ENCODE results near the gene FBXO17. TPM values are rescaled to one million over a fixed set of nuclear protein-coding genes. Genes with fewer than 3 reads are reported as not detected.

The FBXO17 gene, protein sequence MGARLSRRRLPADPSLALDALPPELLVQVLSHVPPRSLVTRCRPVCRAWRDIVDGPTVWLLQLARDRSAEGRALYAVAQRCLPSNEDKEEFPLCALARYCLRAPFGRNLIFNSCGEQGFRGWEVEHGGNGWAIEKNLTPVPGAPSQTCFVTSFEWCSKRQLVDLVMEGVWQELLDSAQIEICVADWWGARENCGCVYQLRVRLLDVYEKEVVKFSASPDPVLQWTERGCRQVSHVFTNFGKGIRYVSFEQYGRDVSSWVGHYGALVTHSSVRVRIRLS
- 23.2 and 30.7 TPM in 2 replicates for total RNA-seq (2012; rRNA removed)

DNA sequence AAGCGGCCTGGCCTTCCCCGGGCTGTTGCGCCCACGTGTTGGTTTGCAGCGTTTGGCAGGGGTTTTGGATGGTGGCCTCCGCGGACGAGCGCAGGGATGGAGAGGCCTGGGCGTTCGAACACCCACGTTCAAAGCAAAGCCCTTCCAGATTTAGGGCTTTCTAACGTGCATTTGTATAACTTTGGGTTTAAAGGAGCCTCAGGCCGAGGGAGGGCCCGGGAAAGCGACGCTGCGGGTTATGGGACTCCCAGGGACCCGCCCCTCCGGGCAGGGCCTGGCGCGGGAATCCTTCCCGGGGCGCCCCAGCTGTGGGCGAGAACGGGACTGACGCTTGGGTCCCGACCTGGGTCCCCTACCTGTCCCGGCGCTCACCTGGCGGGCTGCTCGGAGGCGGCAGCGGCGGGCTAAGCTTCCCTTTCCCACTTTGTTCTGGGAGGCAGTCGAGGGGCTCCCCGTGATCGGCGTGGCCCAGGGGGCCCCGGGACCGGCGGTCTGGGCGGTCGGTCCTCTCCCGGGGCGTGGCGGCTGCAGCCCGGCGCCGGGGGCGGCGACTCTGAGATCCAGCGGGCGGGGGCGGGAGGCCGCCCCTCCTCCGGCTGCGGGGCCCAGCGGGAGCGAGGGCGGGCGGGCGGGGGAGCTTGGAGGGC lies at the start of gene FBXO17:
Gene FBXO17, minus strand, starts transcription at position 529 of the 647 bp plus-strand sequence. CDS start 25,423 bp downstream, outside the sequence.
- Histone ChIP-seq H3K4me3 (ENCODE audit: low read length) (peak within 1 kb of the TSS; percentile 80), H3K9ac (ENCODE audit: low read depth, low read length) (peak within 1 kb of the TSS; percentile 88), H3K27me3 (ENCODE audit: control insufficient read depth, insufficient read depth, low read length) (no peaks in the 10 kb centered on the region), H3K4me2 (ENCODE audit: low read length) (peak within 1 kb of the TSS; percentile 91), H3K36me3 (ENCODE audit: insufficient read depth, low read length) (no peaks in the 10 kb centered on the region), H3K9me3 (replicated peaks; ENCODE audit: low read length) (no peaks in the 10 kb centered on the region), H3K4me1 (ENCODE audit: control insufficient read depth, insufficient read depth, low read length) (peaks cover 14% of the 10 kb centered on the region)

DNA sequence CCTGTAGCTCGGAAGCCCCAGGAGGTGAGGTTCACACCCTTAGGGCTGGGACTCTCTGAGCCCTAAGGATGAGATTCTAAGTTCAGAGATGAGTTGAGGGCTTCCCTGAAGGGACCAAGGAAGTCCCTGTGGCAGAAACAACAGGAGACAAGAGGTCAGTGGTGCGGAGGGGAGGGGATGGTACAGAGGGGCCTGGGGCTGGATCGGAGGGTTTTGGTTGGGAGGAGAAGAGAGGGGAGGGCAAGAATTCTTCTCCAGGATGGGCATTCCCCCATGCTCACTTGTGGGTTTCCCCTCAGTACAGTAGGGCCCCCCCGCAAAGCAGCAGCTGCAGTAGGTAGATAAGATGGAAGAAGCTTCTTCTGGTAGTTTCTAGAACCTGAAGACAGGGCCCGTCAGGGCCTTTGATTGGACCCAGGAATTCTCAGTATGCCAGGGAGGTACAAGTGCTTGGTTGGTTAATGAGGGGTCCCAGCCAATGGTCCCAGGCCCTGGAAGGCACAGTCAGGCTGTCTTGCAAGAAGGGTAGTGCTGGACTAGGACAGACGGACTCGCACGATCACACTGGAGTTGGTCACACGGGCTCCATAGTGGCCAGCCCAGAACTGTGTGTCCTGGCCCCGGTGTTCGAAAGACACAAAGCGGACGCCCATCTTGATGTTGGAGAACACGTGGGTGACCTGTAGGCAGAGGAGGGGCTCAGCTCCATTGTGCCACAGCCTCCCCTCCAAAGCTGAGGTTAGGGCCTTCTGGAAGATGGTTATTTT lies 49.5 kb upstream of the FBXO17 start:
- no peak overlapping the region for H3K9ac ChIP-seq (ENCODE audit: low read depth, low read length)
- no peak overlapping the region for H3K4me3 ChIP-seq (ENCODE audit: low read length)
- H3K4me2 ChIP-seq (ENCODE audit: low read length): no peak overlapping the region
- no peaks in the 10 kb centered on the region for H3K4me1 ChIP-seq (ENCODE audit: control insufficient read depth, insufficient read depth, low read length)
- no peaks in the 10 kb centered on the region for H3K9me3 ChIP-seq (replicated peaks; ENCODE audit: low read length)
- H3K27me3 ChIP-seq (ENCODE audit: control insufficient read depth, insufficient read depth, low read length): no peaks in the 10 kb centered on the region
- no peaks in the 10 kb centered on the region for H3K36me3 ChIP-seq (ENCODE audit: insufficient read depth, low read length)

DNA sequence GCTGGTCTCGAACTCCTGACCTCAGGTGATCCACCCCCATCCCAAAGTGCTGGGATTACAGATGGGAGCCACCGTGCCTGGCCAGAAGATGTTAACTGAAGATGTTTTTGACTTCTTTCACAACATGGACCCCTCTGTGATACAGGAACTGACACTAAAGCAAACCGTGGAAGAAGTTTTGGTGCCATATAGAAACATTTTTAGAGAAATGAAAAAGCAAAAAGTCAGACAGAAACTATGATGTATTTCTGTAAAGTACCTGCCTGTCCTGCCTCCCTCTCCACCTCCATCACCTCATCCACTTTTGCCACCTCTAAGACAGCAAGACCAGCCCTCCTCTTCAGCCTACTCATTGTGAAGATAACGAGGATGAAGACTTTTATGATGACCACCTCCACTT lies 45.5 kb upstream of the FBXO17 start:
- H3K4me2 ChIP-seq (ENCODE audit: low read length): no peak overlapping the region
- H3K4me1 ChIP-seq (ENCODE audit: control insufficient read depth, insufficient read depth, low read length): no peaks in the 10 kb centered on the region
- no peaks in the 10 kb centered on the region for H3K27me3 ChIP-seq (ENCODE audit: control insufficient read depth, insufficient read depth, low read length)
- no peaks in the 10 kb centered on the region for H3K36me3 ChIP-seq (ENCODE audit: insufficient read depth, low read length)
- H3K4me3 ChIP-seq (ENCODE audit: low read length): no peak overlapping the region
- no peaks in the 10 kb centered on the region for H3K9me3 ChIP-seq (replicated peaks; ENCODE audit: low read length)
- H3K9ac ChIP-seq (ENCODE audit: low read depth, low read length): no peak overlapping the region

DNA sequence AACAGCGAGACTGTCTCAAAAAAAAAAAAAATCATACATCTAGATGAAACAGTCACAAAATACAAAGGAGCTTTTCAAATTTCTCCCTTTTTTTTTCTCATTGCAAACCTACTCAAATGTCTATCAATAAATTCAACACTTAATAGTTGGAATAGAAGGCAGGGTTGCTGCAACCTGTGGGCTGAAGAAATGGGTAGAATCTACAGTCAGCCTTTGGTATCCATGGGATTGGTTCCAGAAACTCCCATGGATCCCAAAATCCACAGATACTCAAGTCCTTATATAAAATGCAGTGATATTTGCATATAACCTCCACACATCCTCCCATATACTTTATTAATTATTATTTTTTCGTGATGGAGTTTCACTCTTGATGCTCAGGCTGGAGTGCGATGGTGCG lies 42.1 kb upstream of the FBXO17 start:
- Histone ChIP-seq H3K4me1 (ENCODE audit: control insufficient read depth, insufficient read depth, low read length) (no peaks in the 10 kb centered on the region), H3K4me3 (ENCODE audit: low read length) (no peak overlapping the region), H3K9ac (ENCODE audit: low read depth, low read length) (no peak overlapping the region), H3K4me2 (ENCODE audit: low read length) (no peak overlapping the region), H3K9me3 (replicated peaks; ENCODE audit: low read length) (no peaks in the 10 kb centered on the region), H3K36me3 (ENCODE audit: insufficient read depth, low read length) (no peaks in the 10 kb centered on the region), H3K27me3 (ENCODE audit: control insufficient read depth, insufficient read depth, low read length) (no peaks in the 10 kb centered on the region)

DNA sequence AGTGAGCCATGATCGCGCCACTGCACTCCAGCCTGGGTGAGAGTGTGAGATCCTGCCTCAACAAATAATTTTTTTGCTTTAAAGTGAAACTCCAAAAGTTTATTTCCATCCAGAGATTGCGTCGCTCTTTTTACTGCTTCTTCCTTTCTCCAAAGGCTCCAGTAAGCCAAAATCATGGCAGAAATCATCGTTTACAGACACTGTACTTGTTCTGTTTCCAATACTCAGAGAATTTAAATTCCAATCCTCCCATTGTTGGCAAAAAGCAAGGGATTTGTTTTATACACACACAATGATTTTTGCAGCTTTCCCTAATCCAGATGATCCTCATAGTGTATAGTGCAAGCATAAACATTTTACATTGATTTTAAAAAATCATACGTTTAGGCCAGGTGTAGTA lies 41.5 kb upstream of the FBXO17 start:
- no peak overlapping the region for H3K4me2 ChIP-seq (ENCODE audit: low read length)
- no peaks in the 10 kb centered on the region for H3K27me3 ChIP-seq (ENCODE audit: control insufficient read depth, insufficient read depth, low read length)
- H3K4me3 ChIP-seq (ENCODE audit: low read length): no peak overlapping the region
- no peaks in the 10 kb centered on the region for H3K4me1 ChIP-seq (ENCODE audit: control insufficient read depth, insufficient read depth, low read length)
- H3K9me3 ChIP-seq (replicated peaks; ENCODE audit: low read length): no peaks in the 10 kb centered on the region
- no peaks in the 10 kb centered on the region for H3K36me3 ChIP-seq (ENCODE audit: insufficient read depth, low read length)
- H3K9ac ChIP-seq (ENCODE audit: low read depth, low read length): no peak overlapping the region

DNA sequence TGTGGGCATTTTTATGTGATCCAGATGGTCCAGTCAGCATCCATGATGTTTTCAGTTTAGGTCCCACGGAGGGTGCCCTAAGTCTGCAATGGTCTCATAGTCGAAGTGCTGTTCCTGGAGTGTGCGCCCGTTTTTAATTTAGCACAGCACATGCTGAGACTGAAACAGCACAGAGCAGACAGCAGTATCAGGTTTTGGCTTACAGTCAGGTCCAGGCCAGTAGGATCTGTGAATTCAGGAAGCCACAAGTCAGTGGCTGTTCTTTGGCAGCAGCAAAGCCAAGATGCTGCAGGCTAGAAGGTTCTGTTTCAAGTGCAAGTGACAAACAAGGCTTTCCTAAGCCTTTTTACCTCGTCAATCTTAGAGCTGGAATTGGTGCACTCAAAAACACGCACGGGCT lies 38.5 kb upstream of the FBXO17 start:
- Histone ChIP-seq H3K4me2 (ENCODE audit: low read length) (no peak overlapping the region), H3K4me3 (ENCODE audit: low read length) (no peak overlapping the region), H3K4me1 (ENCODE audit: control insufficient read depth, insufficient read depth, low read length) (no peaks in the 10 kb centered on the region), H3K27me3 (ENCODE audit: control insufficient read depth, insufficient read depth, low read length) (no peaks in the 10 kb centered on the region), H3K36me3 (ENCODE audit: insufficient read depth, low read length) (no peaks in the 10 kb centered on the region), H3K9ac (ENCODE audit: low read depth, low read length) (no peak overlapping the region), H3K9me3 (replicated peaks; ENCODE audit: low read length) (no peaks in the 10 kb centered on the region)

DNA sequence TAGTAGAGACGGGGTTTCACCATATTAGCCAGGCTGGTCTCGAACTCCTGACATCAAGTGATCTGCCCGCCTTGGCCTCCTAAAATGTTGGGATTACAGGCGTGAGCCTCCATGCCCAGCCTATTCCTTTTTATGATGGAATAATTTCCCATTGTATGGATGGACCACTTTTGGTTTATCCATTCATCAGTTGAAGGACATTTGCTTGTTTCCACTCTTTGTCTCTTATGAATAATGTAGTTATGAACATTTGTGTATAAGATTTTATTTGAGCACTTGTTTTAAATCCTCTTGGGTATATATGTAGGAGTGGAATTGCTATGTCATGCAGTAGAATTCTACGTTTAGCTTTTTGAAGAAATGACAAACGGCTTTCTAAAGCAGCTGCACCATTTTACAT lies 33.5 kb upstream of the FBXO17 start:
- H3K9me3 ChIP-seq (replicated peaks; ENCODE audit: low read length): no peaks in the 10 kb centered on the region
- peaks cover 3% of the 10 kb centered on the region for H3K27me3 ChIP-seq (ENCODE audit: control insufficient read depth, insufficient read depth, low read length)
- H3K4me3 ChIP-seq (ENCODE audit: low read length): no peak overlapping the region
- H3K4me2 ChIP-seq (ENCODE audit: low read length): no peak overlapping the region
- no peak overlapping the region for H3K9ac ChIP-seq (ENCODE audit: low read depth, low read length)
- H3K4me1 ChIP-seq (ENCODE audit: control insufficient read depth, insufficient read depth, low read length): no peaks in the 10 kb centered on the region
- no peaks in the 10 kb centered on the region for H3K36me3 ChIP-seq (ENCODE audit: insufficient read depth, low read length)

DNA sequence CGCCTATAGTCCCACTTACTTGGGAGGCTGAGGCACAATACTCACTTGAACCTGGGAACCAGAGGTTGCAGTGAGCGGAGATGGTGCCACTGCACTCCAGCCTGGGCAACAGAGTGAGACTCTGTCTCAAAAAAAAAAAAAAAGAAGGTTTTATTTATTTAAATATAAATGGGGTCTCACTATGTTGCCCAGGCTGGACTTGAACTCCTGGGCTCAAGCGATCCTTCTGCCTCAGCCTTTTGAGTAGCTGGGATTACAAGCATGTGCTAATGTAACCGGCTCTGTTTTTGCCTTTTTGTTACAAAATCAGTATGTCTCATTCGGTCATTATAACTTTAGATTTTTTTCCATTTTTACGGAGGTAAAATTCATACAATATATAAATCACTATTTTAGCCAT lies 32.6 kb upstream of the FBXO17 start:
- Histone ChIP-seq H3K9me3 (replicated peaks; ENCODE audit: low read length) (no peaks in the 10 kb centered on the region), H3K4me3 (ENCODE audit: low read length) (no peak overlapping the region), H3K4me1 (ENCODE audit: control insufficient read depth, insufficient read depth, low read length) (no peaks in the 10 kb centered on the region), H3K27me3 (ENCODE audit: control insufficient read depth, insufficient read depth, low read length) (peaks cover 3% of the 10 kb centered on the region), H3K9ac (ENCODE audit: low read depth, low read length) (no peak overlapping the region), H3K36me3 (ENCODE audit: insufficient read depth, low read length) (no peaks in the 10 kb centered on the region), H3K4me2 (ENCODE audit: low read length) (no peak overlapping the region)

DNA sequence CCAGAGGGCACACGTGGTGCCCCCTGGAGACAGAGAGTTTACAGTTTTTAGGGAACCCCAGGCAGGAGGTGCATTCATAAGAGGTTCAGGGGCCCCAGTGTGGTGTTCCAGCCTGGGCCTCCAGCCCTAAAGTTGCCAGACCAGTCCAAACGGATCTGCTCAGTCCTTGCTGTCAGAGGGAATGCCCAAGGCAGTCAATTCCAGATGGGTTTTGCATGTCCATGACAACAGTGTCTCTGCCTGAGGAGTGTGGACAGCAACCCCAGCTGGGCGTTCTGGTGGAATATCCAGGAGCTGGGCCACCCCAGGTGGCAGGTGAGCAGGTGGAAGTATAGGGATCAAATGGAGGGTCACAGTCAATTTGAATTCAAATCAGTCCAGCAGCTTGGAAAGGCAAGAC lies 31.6 kb upstream of the FBXO17 start:
- Histone ChIP-seq H3K4me2 (ENCODE audit: low read length) (no peak overlapping the region), H3K9me3 (replicated peaks; ENCODE audit: low read length) (no peaks in the 10 kb centered on the region), H3K9ac (ENCODE audit: low read depth, low read length) (no peak overlapping the region), H3K27me3 (ENCODE audit: control insufficient read depth, insufficient read depth, low read length) (peaks cover 4% of the 10 kb centered on the region), H3K4me1 (ENCODE audit: control insufficient read depth, insufficient read depth, low read length) (no peaks in the 10 kb centered on the region), H3K36me3 (ENCODE audit: insufficient read depth, low read length) (no peaks in the 10 kb centered on the region), H3K4me3 (ENCODE audit: low read length) (no peak overlapping the region)

DNA sequence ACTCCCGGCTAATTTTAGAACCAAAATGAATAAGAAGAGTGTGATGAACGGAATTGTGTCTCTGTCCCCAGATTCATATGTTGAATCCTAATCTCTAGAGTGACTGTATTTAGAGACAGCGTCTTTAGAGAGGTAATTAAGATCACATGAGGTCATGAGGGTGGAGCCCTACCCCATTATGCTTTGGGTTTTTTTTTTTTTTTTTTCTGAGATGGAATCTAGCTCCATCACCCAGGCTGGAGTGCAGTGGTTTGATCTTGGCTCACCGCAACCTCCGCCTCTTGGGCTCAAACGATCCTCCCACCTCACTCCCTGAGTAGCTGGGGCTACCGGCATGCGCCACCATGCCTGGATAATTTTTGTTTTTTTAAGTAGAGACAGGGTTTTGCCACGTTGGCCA lies 28.9 kb upstream of the FBXO17 start:
- Histone ChIP-seq H3K27me3 (ENCODE audit: control insufficient read depth, insufficient read depth, low read length) (peaks cover 11% of the 10 kb centered on the region), H3K4me3 (ENCODE audit: low read length) (no peak overlapping the region), H3K4me1 (ENCODE audit: control insufficient read depth, insufficient read depth, low read length) (no peaks in the 10 kb centered on the region)

DNA sequence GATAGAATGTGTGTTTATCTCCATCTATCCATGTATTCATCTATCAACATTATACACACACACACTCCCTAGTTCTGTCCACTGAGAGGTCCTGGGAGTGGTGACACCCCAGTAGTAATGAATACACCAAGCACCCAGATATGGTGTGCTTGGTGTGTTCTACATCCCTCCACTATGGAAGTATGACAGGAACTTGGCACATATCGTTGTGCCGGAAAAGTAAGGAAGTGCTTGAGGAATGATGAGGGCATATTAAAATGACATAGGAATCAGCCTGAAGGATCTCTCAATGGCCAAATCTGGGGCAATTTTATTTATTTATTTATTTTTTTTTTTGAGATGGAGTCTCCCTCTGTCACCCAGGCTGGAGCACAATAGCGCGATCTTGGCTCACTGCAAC lies 28.3 kb upstream of the FBXO17 start:
- Histone ChIP-seq H3K27me3 (ENCODE audit: control insufficient read depth, insufficient read depth, low read length) (peaks cover 11% of the 10 kb centered on the region), H3K9ac (ENCODE audit: low read depth, low read length) (no peak overlapping the region), H3K4me2 (ENCODE audit: low read length) (no peak overlapping the region), H3K36me3 (ENCODE audit: insufficient read depth, low read length) (no peaks in the 10 kb centered on the region), H3K4me1 (ENCODE audit: control insufficient read depth, insufficient read depth, low read length) (no peaks in the 10 kb centered on the region), H3K9me3 (replicated peaks; ENCODE audit: low read length) (no peaks in the 10 kb centered on the region), H3K4me3 (ENCODE audit: low read length) (no peak overlapping the region)

More for the DNA sequence above, 28.9 kb upstream of the FBXO17 start:
- H3K9me3 ChIP-seq (replicated peaks; ENCODE audit: low read length): no peaks in the 10 kb centered on the region
- no peak overlapping the region for H3K4me2 ChIP-seq (ENCODE audit: low read length)
- H3K9ac ChIP-seq (ENCODE audit: low read depth, low read length): no peak overlapping the region
- H3K36me3 ChIP-seq (ENCODE audit: insufficient read depth, low read length): no peaks in the 10 kb centered on the region
